ENCODE measurements around the gene C2CD3. TPM values are rescaled to one million over a fixed set of nuclear protein-coding genes. Genes with fewer than 3 reads are reported as not detected.

Gene C2CD3
- total and polyA plus RNA-seq, 9 of the 15 experiments (the other 6 are each of a cell fraction or from before 2014, with no cell fraction given) = 4.4 to 20.2 (median 15.4) TPM

- TF ChIP-seq, protein P1, sequence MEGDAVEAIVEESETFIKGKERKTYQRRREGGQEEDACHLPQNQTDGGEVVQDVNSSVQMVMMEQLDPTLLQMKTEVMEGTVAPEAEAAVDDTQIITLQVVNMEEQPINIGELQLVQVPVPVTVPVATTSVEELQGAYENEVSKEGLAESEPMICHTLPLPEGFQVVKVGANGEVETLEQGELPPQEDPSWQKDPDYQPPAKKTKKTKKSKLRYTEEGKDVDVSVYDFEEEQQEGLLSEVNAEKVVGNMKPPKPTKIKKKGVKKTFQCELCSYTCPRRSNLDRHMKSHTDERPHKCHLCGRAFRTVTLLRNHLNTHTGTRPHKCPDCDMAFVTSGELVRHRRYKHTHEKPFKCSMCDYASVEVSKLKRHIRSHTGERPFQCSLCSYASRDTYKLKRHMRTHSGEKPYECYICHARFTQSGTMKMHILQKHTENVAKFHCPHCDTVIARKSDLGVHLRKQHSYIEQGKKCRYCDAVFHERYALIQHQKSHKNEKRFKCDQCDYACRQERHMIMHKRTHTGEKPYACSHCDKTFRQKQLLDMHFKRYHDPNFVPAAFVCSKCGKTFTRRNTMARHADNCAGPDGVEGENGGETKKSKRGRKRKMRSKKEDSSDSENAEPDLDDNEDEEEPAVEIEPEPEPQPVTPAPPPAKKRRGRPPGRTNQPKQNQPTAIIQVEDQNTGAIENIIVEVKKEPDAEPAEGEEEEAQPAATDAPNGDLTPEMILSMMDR (IDR thresholded peaks at IDR 0.05 in 2 of 3, conservative IDR thresholded peaks at IDR 0.05 in 1 of 3; ENCODE audit: insufficient read depth in 2 of 3, low read depth in 1 of 3, low read length in 3 of 3) = 0 out of 6 replicates have a peak, but pooled peaks of 1 of the 3 experiments have one; percentile 4
- TF ChIP-seq ATF7 (IDR thresholded peaks at IDR 0.05) (peak; percentile 15; the same call in 1 of the 2 replicates), IFI16 (CRISPR knock-in tag; IDR thresholded peaks at IDR 0.05) (0 out of 2 replicates have a peak, but pooled peaks have one; percentile 45), MAFK (IDR thresholded peaks at IDR 0.05; ENCODE audit: low read length) (peak; percentile 79), DEAF1 (CRISPR knock-in tag; IDR thresholded peaks at IDR 0.05) (0 out of 2 replicates have a peak, but pooled peaks have one; percentile 13), ATF3 (IDR thresholded peaks at IDR 0.05) (peak; percentile 70), ATF3 (CRISPR knock-in tag; conservative IDR thresholded peaks at IDR 0.05) (no peak), RBM25 (IDR thresholded peaks at IDR 0.05; ENCODE audit: low read depth, low read length, severe bottlenecking) (no peak), ZBTB11 (CRISPR knock-in tag; IDR thresholded peaks at IDR 0.05) (peak in 1 of 3 experiments; percentile 23; a peak in 1 of 6 replicates), BHLHE40 (IDR thresholded peaks at IDR 0.05; ENCODE audit: low read length) (peak; percentile 70), TBL1XR1 (IDR thresholded peaks at IDR 0.05; ENCODE audit: low read length in 2 of 2) (0 out of 4 replicates have a peak, but pooled peaks of 1 of the 2 experiments have one; percentile 9), ZNF551 (CRISPR knock-in tag; IDR thresholded peaks at IDR 0.05) (no peak), FOXM1 (IDR thresholded peaks at IDR 0.05; ENCODE audit: low read depth) (0 out of 2 replicates have a peak, but pooled peaks have one; percentile 7), FOXM1 (CRISPR knock-in tag; IDR thresholded peaks at IDR 0.05; ENCODE audit: low read depth) (no peak), MAFG (tag; conservative IDR thresholded peaks at IDR 0.05) (peak; percentile 91)
- TF ChIP-seq, protein P2, sequence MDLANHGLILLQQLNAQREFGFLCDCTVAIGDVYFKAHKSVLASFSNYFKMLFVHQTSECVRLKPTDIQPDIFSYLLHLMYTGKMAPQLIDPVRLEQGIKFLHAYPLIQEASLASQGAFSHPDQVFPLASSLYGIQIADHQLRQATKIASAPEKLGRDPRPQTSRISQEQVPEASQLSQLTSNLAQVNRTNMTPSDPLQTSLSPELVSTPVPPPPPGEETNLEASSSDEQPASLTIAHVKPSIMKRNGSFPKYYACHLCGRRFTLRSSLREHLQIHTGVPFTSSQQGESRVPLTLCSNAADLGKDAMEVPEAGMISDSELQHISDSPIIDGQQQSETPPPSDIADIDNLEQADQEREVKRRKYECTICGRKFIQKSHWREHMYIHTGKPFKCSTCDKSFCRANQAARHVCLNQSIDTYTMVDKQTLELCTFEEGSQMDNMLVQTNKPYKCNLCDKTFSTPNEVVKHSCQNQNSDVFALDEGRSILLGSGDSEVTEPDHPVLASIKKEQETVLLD (IDR thresholded peaks at IDR 0.05) = no peak
- TF ChIP-seq, protein P3, sequence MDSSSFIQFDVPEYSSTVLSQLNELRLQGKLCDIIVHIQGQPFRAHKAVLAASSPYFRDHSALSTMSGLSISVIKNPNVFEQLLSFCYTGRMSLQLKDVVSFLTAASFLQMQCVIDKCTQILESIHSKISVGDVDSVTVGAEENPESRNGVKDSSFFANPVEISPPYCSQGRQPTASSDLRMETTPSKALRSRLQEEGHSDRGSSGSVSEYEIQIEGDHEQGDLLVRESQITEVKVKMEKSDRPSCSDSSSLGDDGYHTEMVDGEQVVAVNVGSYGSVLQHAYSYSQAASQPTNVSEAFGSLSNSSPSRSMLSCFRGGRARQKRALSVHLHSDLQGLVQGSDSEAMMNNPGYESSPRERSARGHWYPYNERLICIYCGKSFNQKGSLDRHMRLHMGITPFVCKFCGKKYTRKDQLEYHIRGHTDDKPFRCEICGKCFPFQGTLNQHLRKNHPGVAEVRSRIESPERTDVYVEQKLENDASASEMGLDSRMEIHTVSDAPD (CRISPR knock-in tag; IDR thresholded peaks at IDR 0.05) = no peak
These were observed 85.3 kb downstream of the C2CD3 start (continued) for GRCh38 chr11:74085542-74085892.
